BLaER1 treated with 17β-estradiol and CSF1 and Interleukin-3, amounts not matched to agents 10 nM and 100 nM (cell line): ENCODE results near the gene TMEM106B.
"Not testable (repeated sequence)": the region's sequence is repeated elsewhere in the genome, so short reads cannot be mapped to it uniquely, and the experiment has no call there.

Source experiments
- H3K27ac ChIP-seq, 11 experiments: shearing (Covaris generic); formaldehyde crosslinking; 2 replicates each; pipeline ENCODE4 v1.8.1; 2022
- H3K27me3 ChIP-seq, 11 experiments: shearing (Covaris generic); formaldehyde crosslinking; 2 replicates each; pipeline ENCODE4 v1.8.1; 2022
- H3K36me3 ChIP-seq, 11 experiments: shearing (Covaris generic); formaldehyde crosslinking; 2 replicates each; pipeline ENCODE4 v1.8.1; 2022
- H3K4me1 ChIP-seq, 10 experiments: shearing (Covaris generic); formaldehyde crosslinking; 2 replicates each; pipeline ENCODE4 v1.8.1; 2022
- H3K4me2 ChIP-seq, 11 experiments: shearing (Covaris generic); formaldehyde crosslinking; 2 replicates each; pipeline ENCODE4 v1.8.1; 2022
- H3K4me3 ChIP-seq, 10 experiments: shearing (Covaris generic); formaldehyde crosslinking; 2 replicates each; pipeline ENCODE4 v1.8.1; 2022
- H3K9ac ChIP-seq, 11 experiments: shearing (Covaris generic); formaldehyde crosslinking; 2 replicates each; pipeline ENCODE4 v1.8.1; 2022
- H3K9me3 ChIP-seq, 11 experiments: shearing (Covaris generic); formaldehyde crosslinking; replicated peaks in 1 of 11; 2 replicates each; pipeline ENCODE4 v1.8.1; 2022
- H4K20me1 ChIP-seq, 11 experiments: shearing (Covaris generic); formaldehyde crosslinking; 2 replicates each; pipeline ENCODE4 v1.8.1; 2022
- Cebpa-rat ChIP-seq, 11 experiments: shearing (Covaris generic); IDR thresholded peaks; 2 replicates each; pipeline ENCODE4 v1.8.1; 2022

Gene TMEM106B

GRCh38 chr7:12222889-12223579, 11.9 kb downstream of the TMEM106B start:
- TF ChIP-seq Cebpa-rat (IDR thresholded peaks at IDR 0.05), result no peak
- Histone ChIP-seq H3K27ac (no peak overlapping the region), H3K9me3 (peaks cover 0 to 24% (median 9%) of the 10 kb centered on the region in 11 experiments; a peak in 7 of 22 replicates), H3K4me1 (peaks cover 7 to 18% (median 13%) of the 10 kb centered on the region in 10 experiments; a peak in 19 of 20 replicates), H3K36me3 (peaks cover 36 to 80% (median 62%) of the 10 kb centered on the region in 11 experiments; a peak in 21 of 22 replicates), H3K4me2 (peak overlapping the region in 10 of 11 experiments; percentile 14 to 67 (median 42); a peak in 17 of 22 replicates), H4K20me1 (peaks cover 0 to 5% (median 0%) of the 10 kb centered on the region in 11 experiments; a peak in 4 of 22 replicates), H3K27me3 (no peaks in the 10 kb centered on the region), H3K9ac (no peak overlapping the region), H3K4me3 (no peak overlapping the region)

- H3K27ac ChIP-seq, H4K20me1 ChIP-seq, H3K27me3 ChIP-seq, H3K9ac ChIP-seq, H3K4me3 ChIP-seq, H3K4me2 ChIP-seq: not testable (repeated sequence)
- peaks cover 0 to 24% (median 9%) of the 10 kb centered on the region in 11 experiments; a peak in 7 of 22 replicates for H3K9me3 ChIP-seq
- peaks cover 23 to 66% (median 52%) of the 10 kb centered on the region in 11 experiments for H3K36me3 ChIP-seq
- peaks cover 7 to 18% (median 13%) of the 10 kb centered on the region in 10 experiments; a peak in 19 of 20 replicates for H3K4me1 ChIP-seq
These were observed 13.9 kb downstream of the TMEM106B start for GRCh38 chr7:12225017-12225416.

- Histone ChIP-seq H3K9ac (no peak overlapping the region), H3K9me3 (peaks cover 0 to 24% (median 9%) of the 10 kb centered on the region in 11 experiments; a peak in 7 of 22 replicates), H3K4me1 (peaks cover 7 to 15% (median 11%) of the 10 kb centered on the region in 10 experiments; a peak in 19 of 20 replicates), H4K20me1 (peaks cover 0 to 5% (median 0%) of the 10 kb centered on the region in 11 experiments; a peak in 3 of 22 replicates), H3K4me2 (no peak overlapping the region), H3K27me3 (no peaks in the 10 kb centered on the region), H3K27ac (no peak overlapping the region), H3K4me3 (no peak overlapping the region), H3K36me3 (peaks cover 20 to 61% (median 41%) of the 10 kb centered on the region in 11 experiments)
- no peak for TF ChIP-seq Cebpa-rat (IDR thresholded peaks at IDR 0.05)
These were observed 15.7 kb downstream of the TMEM106B start for GRCh38 chr7:12226756-12227155.

GRCh38 chr7:12228024-12228423, 16.9 kb downstream of the TMEM106B start:
- peaks cover 0 to 4% (median 0%) of the 10 kb centered on the region in 11 experiments; a peak in 2 of 22 replicates for H4K20me1 ChIP-seq
- H3K9ac ChIP-seq, result no peak overlapping the region
- no peaks in the 10 kb centered on the region for H3K27me3 ChIP-seq
- H3K9me3 ChIP-seq, result peaks cover 0 to 24% (median 9%) of the 10 kb centered on the region in 11 experiments; a peak in 7 of 22 replicates
- H3K4me3 ChIP-seq, result no peak overlapping the region
- H3K36me3 ChIP-seq, result peaks cover 22 to 74% (median 49%) of the 10 kb centered on the region in 11 experiments
- H3K27ac ChIP-seq, result no peak overlapping the region
- no peak overlapping the region for H3K4me2 ChIP-seq
- TF ChIP-seq Cebpa-rat (IDR thresholded peaks at IDR 0.05), result no peak
- peaks cover 0 to 3% (median under 1%) of the 10 kb centered on the region in 10 experiments; a peak in 5 of 20 replicates for H3K4me1 ChIP-seq

- no peak for TF ChIP-seq Cebpa-rat (IDR thresholded peaks at IDR 0.05)
- H3K36me3 ChIP-seq, result peaks cover 20 to 76% (median 45%) of the 10 kb centered on the region in 11 experiments
- no peak overlapping the region for H3K9ac ChIP-seq
These were observed 18.0 kb downstream of the TMEM106B start for GRCh38 chr7:12229046-12229445.

GRCh38 chr7:12231097-12231496, 20.0 kb downstream of the TMEM106B start:
- Histone ChIP-seq H4K20me1 (no peaks in the 10 kb centered on the region), H3K27ac (no peak overlapping the region), H3K36me3 (peaks cover 13 to 64% (median 26%) of the 10 kb centered on the region in 11 experiments), H3K4me1 (no peaks in the 10 kb centered on the region), H3K9ac (no peak overlapping the region), H3K4me2 (no peak overlapping the region), H3K9me3 (peaks cover 0 to 6% (median 0%) of the 10 kb centered on the region in 11 experiments; a peak in 3 of 22 replicates), H3K4me3 (no peak overlapping the region), H3K27me3 (no peaks in the 10 kb centered on the region)
- no peak for TF ChIP-seq Cebpa-rat (IDR thresholded peaks at IDR 0.05)

More at GRCh38 chr7:12229046-12229445, 18.0 kb downstream of the TMEM106B start:
- Histone ChIP-seq H3K27ac (no peak overlapping the region), H4K20me1 (no peaks in the 10 kb centered on the region), H3K4me3 (no peak overlapping the region), H3K9me3 (peaks cover 0 to 24% (median 9%) of the 10 kb centered on the region in 11 experiments; a peak in 7 of 22 replicates), H3K27me3 (no peaks in the 10 kb centered on the region), H3K4me2 (no peak overlapping the region), H3K4me1 (no peaks in the 10 kb centered on the region)

GRCh38 chr7:12233175-12233574, 22.1 kb downstream of the TMEM106B start:
- Histone ChIP-seq H3K9ac (no peak overlapping the region), H4K20me1 (no peaks in the 10 kb centered on the region), H3K27me3 (no peaks in the 10 kb centered on the region), H3K4me1 (no peaks in the 10 kb centered on the region), H3K4me3 (no peak overlapping the region), H3K36me3 (peaks cover 17 to 61% (median 30%) of the 10 kb centered on the region in 11 experiments), H3K27ac (no peak overlapping the region), H3K9me3 (peaks cover 5 to 10% (median 8%) of the 10 kb centered on the region in 11 experiments; a peak in 19 of 22 replicates), H3K4me2 (no peak overlapping the region)
- TF ChIP-seq Cebpa-rat (IDR thresholded peaks at IDR 0.05), result no peak

GRCh38 chr7:12234334-12234865, 23.3 kb downstream of the TMEM106B start:
- Histone ChIP-seq H3K27ac (no peak overlapping the region), H3K36me3 (peaks cover 26 to 67% (median 36%) of the 10 kb centered on the region in 11 experiments)

GRCh38 chr7:12235970-12236369, 24.9 kb downstream of the TMEM106B start:
- Histone ChIP-seq H3K4me1 (peaks cover 0 to 10% (median 0%) of the 10 kb centered on the region in 10 experiments; a peak in 4 of 20 replicates), H3K4me3 (no peak overlapping the region), H3K4me2 (no peak overlapping the region), H3K27me3 (no peaks in the 10 kb centered on the region), H4K20me1 (no peaks in the 10 kb centered on the region), H3K9ac (no peak overlapping the region), H3K36me3 (peaks cover 19 to 58% (median 29%) of the 10 kb centered on the region in 11 experiments; a peak in 21 of 22 replicates), H3K27ac (no peak overlapping the region), H3K9me3 (peaks cover 8 to 22% (median 16%) of the 10 kb centered on the region in 11 experiments; a peak in 20 of 22 replicates)
- no peak for TF ChIP-seq Cebpa-rat (IDR thresholded peaks at IDR 0.05)

More at GRCh38 chr7:12234334-12234865, 23.3 kb downstream of the TMEM106B start:
- Histone ChIP-seq H3K27me3 (no peaks in the 10 kb centered on the region), H3K9me3 (peaks cover 8 to 22% (median 16%) of the 10 kb centered on the region in 11 experiments; a peak in 20 of 22 replicates), H3K4me3 (no peak overlapping the region), H3K9ac (no peak overlapping the region), H3K4me1 (peaks cover 0 to 5% (median 0%) of the 10 kb centered on the region in 10 experiments; a peak in 4 of 20 replicates), H4K20me1 (no peaks in the 10 kb centered on the region), H3K4me2 (no peak overlapping the region)
- no peak for TF ChIP-seq Cebpa-rat (IDR thresholded peaks at IDR 0.05)
